Colonic mucosa (tissue), 4 donors: ENCODE data around the gene ISOC1. TPM values are rescaled to one million over a fixed set of nuclear protein-coding genes. Genes with fewer than 3 reads are reported as not detected.

Source experiments
- DNase-seq: peaks from one replicate; pipeline ENCODE4 v3.0.0-alpha.2; 2020
- H3K27ac ChIP-seq: fragments of 200-600 bp; one replicate; pipeline ENCODE4 v1.8.0; 2021
- H3K27me3 ChIP-seq: fragments of 200-600 bp; one replicate; pipeline ENCODE4 v1.8.0; 2021
- H3K36me3 ChIP-seq: fragments of 200-600 bp; one replicate; pipeline ENCODE4 v1.8.0; 2021
- H3K4me1 ChIP-seq: fragments of 200-600 bp; one replicate; pipeline ENCODE4 v1.8.0; 2021; ENCODE audit warnings: mild to moderate bottlenecking
- H3K4me3 ChIP-seq: fragments of 200-600 bp; one replicate; pipeline ENCODE4 v1.8.0; 2021
- H3K9ac ChIP-seq, 2 donors: one replicate each; pipeline ENCODE4 v1.7.0; 2013; ENCODE audit warnings: control low read depth in 2 of 2, low read depth in 2 of 2, low read length in 2 of 2
- H3K9me3 ChIP-seq: fragments of 200-600 bp; one replicate; pipeline ENCODE4 v1.8.0; 2021
- CTCF ChIP-seq: fragments of 200-600 bp; IDR thresholded peaks from one replicate; pipeline ENCODE4 v1.8.0; 2022; ENCODE audit warnings: antibody characterized with exemption, mild to moderate bottlenecking
- intact Hi-C: fragments of 100-400 bp; cut with DNase I; formaldehyde crosslinking; loops from one replicate; pipeline ENCODE4 v1.14.1; 2022
- total RNA-seq, 2 donors: library from RNA; stranded (reverse); fragmentation: NEBNext Ultra II Directional in 1 of 2; extraction: Animal tissue kit (Norgen Biotek cat#: 25700) in 1 of 2; gene quantifications; one replicate each; pipeline ENCODE4 v1.2.1, GENCODE V29; 2021
- donor health status: healthy.
- donor health status: DM: no; HTN: no; CAD: no.
- donor health status: DM: no; HTN: no; CAD: no.

Gene ISOC1
- total RNA-seq = 10 to 100 TPM; 36.2 to 36.4 TPM

GRCh38 chr5:129094087-129094923 lies at the start of gene ISOC1:
TSS of gene ISOC1 (plus strand) at chr5:129094749. CDS start at chr5:129094767, 18 bp downstream.
- H3K9ac ChIP-seq = peak within 1 kb of the TSS; percentile 92 to 95
- H3K36me3 ChIP-seq = no peaks in the 10 kb centered on the region

GRCh38 chr5:129046151-129046550 lies 48.4 kb upstream of the ISOC1 start:
- Histone ChIP-seq H3K9ac (no peak overlapping the region), H3K4me1 (no peaks in the 10 kb centered on the region), H3K27me3 (no peaks in the 10 kb centered on the region), H3K27ac (no peak overlapping the region), H3K4me3 (no peak overlapping the region), H3K36me3 (no peaks in the 10 kb centered on the region), H3K9me3 (no peaks in the 10 kb centered on the region)
- DNase-seq = no peak
- intact Hi-C loops = no loop called here
- no peak for TF ChIP-seq CTCF

More at GRCh38 chr5:129094087-129094923, at the start of gene ISOC1:
- Histone ChIP-seq H3K9me3 (no peaks in the 10 kb centered on the region), H3K4me3 (peak within 1 kb of the TSS; percentile 83), H3K4me1 (peaks cover 6% of the 10 kb centered on the region), H3K27ac (peak within 1 kb of the TSS; percentile 87), H3K27me3 (no peaks in the 10 kb centered on the region)
- DNase-seq = peak; percentile 91
- intact Hi-C loops = no loop called here
- TF ChIP-seq CTCF = no peak

- no peak overlapping the region for H3K27ac ChIP-seq
- no peak overlapping the region for H3K9ac ChIP-seq
- no peak overlapping the region for H3K4me3 ChIP-seq
- H3K4me1 ChIP-seq = no peaks in the 10 kb centered on the region
- H3K9me3 ChIP-seq = no peaks in the 10 kb centered on the region
- H3K36me3 ChIP-seq = no peaks in the 10 kb centered on the region
- intact Hi-C loops = no loop called here
- no peak for TF ChIP-seq CTCF
- H3K27me3 ChIP-seq = no peaks in the 10 kb centered on the region
- DNase-seq = no peak
Measured at GRCh38 chr5:129048509-129048908, 46.0 kb upstream of the ISOC1 start.

GRCh38 chr5:129049126-129049799 lies 45.3 kb upstream of the ISOC1 start:
- intact Hi-C loops = no loop called here
- no peaks in the 10 kb centered on the region for H3K36me3 ChIP-seq
- no peaks in the 10 kb centered on the region for H3K27me3 ChIP-seq
- DNase-seq = no peak
- no peaks in the 10 kb centered on the region for H3K4me1 ChIP-seq
- no peak overlapping the region for H3K27ac ChIP-seq
- H3K9ac ChIP-seq = no peak overlapping the region
- no peak for TF ChIP-seq CTCF
- no peaks in the 10 kb centered on the region for H3K9me3 ChIP-seq
- H3K4me3 ChIP-seq = no peak overlapping the region

GRCh38 chr5:129051283-129051682 lies 43.3 kb upstream of the ISOC1 start:
- H3K27me3 ChIP-seq = no peaks in the 10 kb centered on the region
- intact Hi-C loops = no loop called here
- no peak for TF ChIP-seq CTCF
- DNase-seq = no peak
- H3K9me3 ChIP-seq = no peaks in the 10 kb centered on the region
- no peak overlapping the region for H3K4me3 ChIP-seq
- no peaks in the 10 kb centered on the region for H3K36me3 ChIP-seq
- H3K4me1 ChIP-seq = no peaks in the 10 kb centered on the region
- H3K27ac ChIP-seq = no peak overlapping the region
- no peak overlapping the region for H3K9ac ChIP-seq
